OCI-LY3 (cell line): ENCODE results near the gene ANO6.

Source experiments
- EZH2phosphoT487 ChIP-seq: fragments of 200-600 bp; shearing (Covaris generic); IDR thresholded peaks from 2 replicates; pipeline ENCODE4 v1.6.1; 2018; ENCODE audit warnings: antibody characterized with exemption, mixed run types, low read depth
- TF ChIP-seq, protein P1 (sequence below): fragments of 200-600, 300-600 bp; sonication (generic); IDR thresholded peaks from 2 replicates; pipeline ENCODE4 v1.5.1; 2014; ENCODE audit warnings: antibody characterized with exemption, low read length, low read depth

DNA sequence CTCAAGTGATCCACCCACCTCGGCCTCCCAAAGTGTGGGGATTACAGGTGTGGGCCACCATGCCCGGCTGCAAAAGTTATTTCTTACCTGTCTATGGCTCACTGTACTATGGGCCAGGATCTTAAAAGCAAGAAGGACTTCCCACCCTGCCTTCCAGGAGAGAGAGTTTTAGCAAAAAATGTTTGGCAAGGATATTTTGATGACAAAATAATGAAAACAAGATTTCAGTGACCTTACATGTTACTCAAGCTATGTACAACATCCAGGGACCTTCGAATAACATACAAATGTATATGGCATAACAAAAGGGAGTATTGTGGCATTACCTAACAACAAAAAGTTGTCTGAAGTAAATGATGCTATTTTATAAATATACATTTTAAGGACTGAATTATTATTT lies 55.1 kb downstream of the ANO6 start:
- TF ChIP-seq, protein P1, sequence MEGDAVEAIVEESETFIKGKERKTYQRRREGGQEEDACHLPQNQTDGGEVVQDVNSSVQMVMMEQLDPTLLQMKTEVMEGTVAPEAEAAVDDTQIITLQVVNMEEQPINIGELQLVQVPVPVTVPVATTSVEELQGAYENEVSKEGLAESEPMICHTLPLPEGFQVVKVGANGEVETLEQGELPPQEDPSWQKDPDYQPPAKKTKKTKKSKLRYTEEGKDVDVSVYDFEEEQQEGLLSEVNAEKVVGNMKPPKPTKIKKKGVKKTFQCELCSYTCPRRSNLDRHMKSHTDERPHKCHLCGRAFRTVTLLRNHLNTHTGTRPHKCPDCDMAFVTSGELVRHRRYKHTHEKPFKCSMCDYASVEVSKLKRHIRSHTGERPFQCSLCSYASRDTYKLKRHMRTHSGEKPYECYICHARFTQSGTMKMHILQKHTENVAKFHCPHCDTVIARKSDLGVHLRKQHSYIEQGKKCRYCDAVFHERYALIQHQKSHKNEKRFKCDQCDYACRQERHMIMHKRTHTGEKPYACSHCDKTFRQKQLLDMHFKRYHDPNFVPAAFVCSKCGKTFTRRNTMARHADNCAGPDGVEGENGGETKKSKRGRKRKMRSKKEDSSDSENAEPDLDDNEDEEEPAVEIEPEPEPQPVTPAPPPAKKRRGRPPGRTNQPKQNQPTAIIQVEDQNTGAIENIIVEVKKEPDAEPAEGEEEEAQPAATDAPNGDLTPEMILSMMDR, result no peak
- TF ChIP-seq EZH2phosphoT487, result no peak
